AG08396 (cell line): ENCODE data around the gene TRAPPC6A.

Experiments used
- DNase-seq: peaks from one replicate; pipeline ENCODE4 v3.0.0; 2012; ENCODE audit warnings: low spot score, mixed read lengths

TRAPPC6A gene

DNA sequence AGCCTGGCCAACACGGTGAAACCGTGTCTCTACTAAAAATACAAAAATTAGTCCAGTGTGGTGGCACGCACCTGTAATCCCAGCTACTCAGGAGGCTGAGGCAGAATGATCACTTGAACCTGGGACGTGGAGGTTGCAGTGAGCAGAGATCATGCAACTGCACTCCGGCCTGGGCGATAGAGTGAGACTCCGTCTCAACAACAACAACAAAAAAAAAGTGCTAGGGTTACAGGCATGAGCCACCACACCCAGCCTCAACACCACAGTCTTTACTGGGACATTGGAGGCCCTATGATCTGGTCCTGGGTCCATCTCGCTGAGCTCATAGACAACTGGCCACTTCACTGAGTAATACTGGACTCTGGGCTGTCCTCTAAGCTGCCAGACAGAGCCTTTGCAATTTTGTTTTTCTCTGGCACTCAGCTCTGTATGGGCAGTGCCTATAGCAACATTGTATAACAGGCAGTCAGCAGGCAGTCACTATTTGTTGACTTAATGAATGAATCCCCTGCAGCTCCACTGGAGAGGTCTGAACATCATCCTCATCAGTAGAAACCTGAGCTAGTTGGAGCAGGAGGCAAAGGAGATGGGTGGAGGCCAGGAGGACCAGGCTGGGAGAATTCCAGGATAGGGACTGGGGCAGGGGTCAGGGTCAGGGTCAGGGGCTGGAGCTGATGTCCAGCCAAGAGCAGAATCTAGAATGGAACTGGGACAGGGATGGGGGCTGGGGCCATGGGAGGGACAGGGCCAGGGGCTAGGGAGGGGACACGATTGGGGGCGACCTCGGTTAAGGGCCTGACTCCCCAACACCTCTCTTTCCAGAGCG, 8.7 kb upstream of the TRAPPC6A start:
- DNase-seq: no peak

DNA sequence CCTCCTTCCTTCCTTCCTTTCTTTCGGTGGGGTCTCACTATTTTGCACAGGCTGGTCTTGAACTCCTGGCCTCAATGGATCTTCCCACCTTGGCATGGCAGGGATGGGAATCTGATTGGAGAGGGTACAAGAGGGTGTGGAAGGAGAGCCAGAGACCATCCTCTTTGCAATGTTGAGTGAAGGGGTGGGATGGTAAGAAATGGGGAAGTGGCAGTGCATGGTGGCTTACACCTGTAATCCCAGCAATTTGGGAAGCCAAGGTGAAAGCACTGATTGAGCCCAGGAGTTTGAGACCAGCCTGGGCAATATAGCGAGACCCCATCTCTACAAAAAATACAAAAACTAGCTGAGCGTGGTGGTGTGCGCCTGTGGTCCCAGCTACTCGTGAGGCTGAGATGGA, 6.1 kb upstream of the TRAPPC6A start:
- DNase-seq: no peak

- DNase-seq: no peak
These were observed 4.7 kb upstream of the TRAPPC6A start for GRCh38 chr19:45182758-45183157.

GRCh38 chr19:45180936-45181335, 2.9 kb upstream of the TRAPPC6A start:
- DNase-seq: no peak

- DNase-seq: no peak
These were observed 1.9 kb upstream of the TRAPPC6A start for GRCh38 chr19:45179892-45180370.

DNA sequence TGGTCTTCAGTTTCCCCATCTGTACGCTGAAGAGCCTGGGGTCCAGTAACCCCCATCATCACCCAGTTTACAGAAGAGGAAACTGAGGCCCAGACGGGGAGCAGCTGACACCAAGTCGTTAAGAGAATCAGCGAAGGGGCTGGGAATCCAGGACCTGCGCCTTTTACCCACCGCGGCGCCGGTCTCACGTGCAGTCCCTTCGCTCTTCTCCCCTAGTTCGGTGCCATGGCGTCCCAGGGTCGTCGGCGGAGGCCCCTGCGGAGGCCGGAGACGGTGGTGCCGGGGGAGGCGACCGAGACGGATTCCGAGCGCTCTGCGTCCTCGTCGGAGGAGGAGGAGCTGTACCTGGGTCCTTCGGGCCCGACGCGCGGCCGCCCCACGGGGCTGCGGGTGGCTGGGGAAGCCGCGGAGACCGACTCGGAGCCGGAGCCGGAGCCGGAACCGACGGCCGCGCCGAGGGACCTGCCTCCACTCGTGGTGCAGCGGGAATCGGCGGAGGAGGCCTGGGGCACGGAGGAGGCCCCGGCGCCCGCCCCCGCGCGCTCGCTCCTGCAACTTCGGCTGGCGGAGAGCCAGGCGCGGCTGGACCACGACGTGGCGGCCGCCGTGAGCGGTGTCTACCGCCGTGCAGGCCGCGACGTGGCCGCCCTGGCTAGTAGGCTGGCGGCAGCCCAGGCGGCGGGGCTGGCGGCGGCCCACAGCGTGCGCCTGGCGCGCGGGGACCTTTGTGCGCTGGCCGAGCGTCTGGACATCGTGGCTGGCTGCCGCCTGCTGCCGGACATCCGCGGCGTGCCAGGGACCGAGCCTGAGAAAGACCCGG, 1.2 kb upstream of the TRAPPC6A start:
- peak; percentile 56 for DNase-seq

DNA sequence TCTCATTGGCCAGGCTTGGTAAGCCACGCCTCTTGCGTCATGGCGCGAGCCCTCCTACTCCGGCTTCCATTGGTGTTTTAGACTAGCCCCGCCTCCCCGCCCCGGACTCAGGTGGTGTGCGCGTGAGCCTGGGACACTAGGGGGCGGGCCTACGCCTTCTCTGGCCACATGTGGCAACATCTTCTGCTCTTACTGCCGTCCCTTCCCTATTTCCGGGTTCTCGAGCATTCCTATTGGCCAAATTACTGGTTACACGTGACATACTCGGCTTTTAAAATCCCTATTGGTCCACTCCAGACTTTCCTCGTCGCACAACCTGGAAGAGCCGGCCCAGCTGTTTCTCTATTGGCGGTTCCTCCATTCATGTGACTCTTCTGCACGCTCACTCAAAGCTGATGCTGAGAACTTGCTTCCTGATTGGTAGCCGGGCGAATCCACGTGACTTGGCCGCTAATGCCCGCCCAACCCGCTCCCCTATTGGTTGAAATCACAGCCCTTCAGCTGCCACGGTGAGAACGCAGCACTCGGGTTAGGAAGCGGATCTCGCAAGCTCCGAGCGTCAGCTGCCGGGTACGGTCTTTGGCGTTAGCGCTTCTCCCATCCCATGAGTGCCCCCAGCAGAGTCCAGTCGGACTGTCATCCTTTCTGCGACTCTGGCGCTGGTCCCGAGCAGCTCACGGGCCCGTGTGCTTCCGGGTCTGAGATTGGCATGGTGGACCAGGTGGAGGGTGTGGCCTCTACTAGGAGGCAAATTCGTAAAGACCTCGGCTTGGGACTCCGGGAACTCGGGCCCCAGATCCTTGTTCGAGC, 430 bp upstream of the TRAPPC6A start, which contains the start of gene BLOC1S3:
TSS of gene BLOC1S3 (plus strand) at position 523 of the 810 bp plus-strand sequence. CDS start 513 bp downstream, outside the sequence.
- peak; percentile 98 for DNase-seq

DNA sequence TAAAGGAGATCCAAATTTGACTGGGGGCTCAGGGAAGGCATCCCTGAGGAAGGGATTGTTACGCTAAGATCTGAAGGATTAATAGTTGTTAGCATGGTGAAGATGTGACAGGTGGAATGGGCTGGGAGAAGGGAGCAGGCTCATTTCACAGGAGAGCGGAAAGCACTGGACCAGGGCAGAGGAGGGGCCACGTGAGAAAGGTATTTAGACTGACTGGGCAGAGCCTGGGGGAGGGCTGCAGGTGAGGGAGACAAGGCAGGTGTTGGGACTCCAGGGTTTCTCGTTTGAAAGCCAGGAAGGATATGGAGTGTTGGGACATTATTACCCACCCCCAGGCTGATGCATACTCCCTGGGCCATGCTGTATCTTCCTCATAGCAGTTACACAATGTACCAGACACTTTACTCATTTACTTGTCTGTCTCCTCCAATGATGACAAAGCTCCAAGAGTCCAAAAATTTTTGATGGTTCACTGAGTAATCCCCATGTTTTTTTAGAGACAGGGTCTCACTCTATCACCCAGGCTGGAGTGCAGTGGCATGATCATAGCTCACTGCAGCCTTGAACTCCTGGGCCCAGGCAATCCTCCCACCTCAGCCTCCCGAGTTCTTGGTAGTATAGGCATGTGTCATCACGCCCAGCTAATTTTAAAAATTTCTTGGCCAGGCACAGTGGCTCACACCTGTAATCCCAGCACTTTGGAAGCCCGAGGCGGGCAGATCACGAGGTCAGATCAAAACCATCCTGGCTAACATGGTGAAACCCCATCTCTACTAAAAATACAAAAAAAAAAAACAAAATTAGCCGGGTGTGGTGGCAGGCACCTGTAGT, 2.3 kb downstream of the TRAPPC6A start:
- no peak for DNase-seq

DNA sequence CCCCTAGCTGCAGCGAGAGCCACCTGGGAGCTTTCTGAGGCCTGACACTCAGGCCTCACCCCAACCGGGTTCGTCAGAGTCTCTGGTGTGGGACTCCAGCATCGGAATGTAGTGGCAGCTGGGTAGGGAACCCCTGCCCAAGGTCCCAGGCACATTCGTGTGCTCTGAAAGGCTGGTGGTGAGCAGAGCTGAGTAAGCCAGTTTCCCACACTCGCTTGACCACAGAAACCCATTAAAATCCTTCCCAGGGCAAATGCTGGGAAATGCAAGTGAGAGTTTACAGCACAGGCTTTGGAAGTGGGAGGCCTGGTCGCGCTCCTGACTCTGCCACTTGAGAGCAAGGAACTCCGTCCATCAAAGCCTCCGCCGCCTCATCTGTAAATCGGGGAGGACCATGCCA, 4.2 kb downstream of the TRAPPC6A start:
- no peak for DNase-seq

DNA sequence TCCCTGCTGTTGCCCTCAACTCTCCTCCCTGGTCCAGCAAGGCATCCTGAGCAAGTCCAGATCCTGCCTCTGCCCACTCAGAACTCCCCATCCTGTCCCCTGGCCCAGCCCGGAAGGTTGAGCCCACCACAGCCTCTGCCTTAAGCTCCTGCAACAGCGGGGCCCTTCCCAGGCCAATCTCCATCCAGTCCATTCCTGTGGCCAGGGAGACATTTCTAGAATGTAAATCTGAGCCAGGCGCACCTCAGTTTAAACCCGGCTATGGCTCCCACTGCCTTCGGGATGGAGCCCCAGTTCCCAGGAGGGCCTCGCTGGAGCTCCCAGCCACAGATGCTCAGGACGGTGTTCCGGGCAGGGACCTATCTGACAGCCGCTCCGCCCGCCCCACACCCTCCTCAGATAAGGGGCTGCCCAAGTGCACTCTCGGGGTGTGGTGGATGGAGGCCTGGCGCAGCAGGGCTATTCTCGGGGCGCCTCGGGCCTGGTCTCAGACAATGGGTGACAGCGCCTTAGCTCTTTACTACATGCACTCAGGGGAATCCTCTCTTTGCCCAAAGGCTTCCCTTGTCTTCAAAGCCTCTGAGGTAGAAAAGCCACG, 5.3 kb downstream of the TRAPPC6A start:
- DNase-seq: no peak

DNA sequence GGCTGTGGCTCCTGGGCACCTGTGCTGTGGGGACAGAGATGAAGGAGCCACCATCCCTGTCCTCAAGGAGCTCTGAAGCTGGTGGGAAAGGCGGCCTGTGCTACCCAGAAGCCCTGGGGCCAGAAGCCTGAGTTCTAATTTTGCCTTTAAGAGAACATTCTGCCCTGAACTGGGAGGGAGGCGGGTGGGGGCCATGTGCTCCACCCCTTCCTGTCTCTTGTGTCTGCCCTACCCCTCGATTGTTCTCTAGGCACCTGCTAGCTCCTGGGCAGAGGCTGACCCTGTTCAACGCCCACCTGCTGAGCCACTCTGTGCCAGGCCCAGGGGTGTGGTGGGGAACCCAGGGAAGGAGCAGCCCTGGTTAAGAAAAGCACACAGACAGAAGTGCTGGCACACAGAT, 5.9 kb downstream of the TRAPPC6A start:
- no peak for DNase-seq

- DNase-seq: no peak
These were observed 6.8 kb downstream of the TRAPPC6A start for GRCh38 chr19:45171211-45171623.

- DNase-seq: no peak
These were observed 7.6 kb downstream of the TRAPPC6A start for GRCh38 chr19:45170146-45171106.

- no peak for DNase-seq
These were observed 8.4 kb downstream of the TRAPPC6A start for GRCh38 chr19:45169602-45170001.

DNA sequence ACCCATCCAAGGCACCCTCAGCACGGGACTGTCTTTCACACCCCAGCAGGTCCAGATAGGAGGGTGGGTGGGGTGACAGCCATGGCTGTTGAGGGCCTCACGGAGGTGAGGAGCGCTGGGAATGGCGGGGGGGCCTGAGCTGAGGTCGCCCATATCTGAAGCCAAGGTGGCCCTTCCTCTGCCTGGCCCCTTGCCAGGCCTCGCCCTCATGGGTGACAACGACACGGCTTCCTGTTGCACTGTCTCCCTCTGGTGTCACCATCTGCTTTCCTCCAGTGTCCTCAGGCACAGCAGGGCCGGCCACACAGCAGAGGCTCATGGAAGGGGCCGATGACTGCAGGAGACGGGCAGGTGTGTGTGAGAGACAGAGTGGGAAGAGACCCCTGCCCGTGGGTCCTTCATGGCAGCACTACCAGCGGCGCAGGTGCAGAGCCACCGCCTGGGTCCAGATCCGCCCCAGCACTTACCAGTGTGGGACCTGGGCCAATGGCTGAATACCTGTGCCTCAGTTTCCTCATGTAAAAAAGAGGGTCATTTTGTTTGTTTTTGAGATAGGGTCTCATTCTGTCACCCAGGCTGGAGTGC, 9.2 kb downstream of the TRAPPC6A start:
- no peak for DNase-seq

GRCh38 chr19:45166723-45167252, 11.2 kb downstream of the TRAPPC6A start:
- DNase-seq: no peak

GRCh38 chr19:45164577-45165335, 13.3 kb downstream of the TRAPPC6A start:
- no peak for DNase-seq
